Mononuclear cell (primary cell): ENCODE measurements around the gene QARS1. TPM values are rescaled to one million over a fixed set of nuclear protein-coding genes. Genes with fewer than 3 reads are reported as not detected.

Experiments
- H3K27me3 ChIP-seq: 2 replicates; pipeline ENCODE4 v1.6.0; 2011; ENCODE audit warnings: low read length, control low read depth; ENCODE audit not compliant: insufficient read depth
- H3K4me1 ChIP-seq: 2 replicates; pipeline ENCODE4 v1.5.1; 2011; ENCODE audit warnings: mild to moderate bottlenecking, low read length, control low read depth; ENCODE audit not compliant: insufficient read depth
- H3K4me3 ChIP-seq: 2 replicates; pipeline ENCODE4 v1.5.1; 2011; ENCODE audit warnings: mild to moderate bottlenecking, low read length, moderate library complexity
- H3K9me3 ChIP-seq: 2 replicates; pipeline ENCODE4 v1.5.1; 2011; ENCODE audit warnings: low read depth, mild to moderate bottlenecking, control low read depth, low read length
- total RNA-seq: library from RNA; depleted of rRNA; stranded (reverse); fragments of >200 nt; gene quantifications from one replicate; pipeline ENCODE4 v1.2.3, GENCODE V29; 2012

QARS1 gene
- total RNA-seq, 1 donor, result 262 TPM

DNA sequence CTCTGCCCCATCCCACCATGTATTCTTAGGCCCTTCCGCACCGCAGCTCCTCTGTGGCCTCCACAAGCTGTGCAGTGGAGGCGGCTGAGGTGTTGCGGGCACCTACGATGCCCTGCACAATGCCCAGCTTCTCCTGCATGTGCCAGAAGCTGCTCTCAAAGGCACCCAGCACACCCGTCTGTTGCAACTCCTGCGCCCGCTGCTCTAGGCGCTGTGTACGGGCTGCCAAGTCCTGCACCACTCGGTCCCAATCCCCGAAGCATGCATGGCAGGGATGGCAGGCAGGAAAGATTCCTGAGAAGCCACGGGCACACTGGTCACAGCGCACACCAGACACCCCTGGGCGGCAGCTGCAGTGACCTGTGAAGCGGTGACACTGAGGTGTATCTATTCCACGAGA lies 19.1 kb upstream of the QARS1 start:
- Histone ChIP-seq H3K4me3 (no peak overlapping the region), H3K4me1 (peaks cover 24% of the 10 kb centered on the region), H3K27me3 (no peaks in the 10 kb centered on the region), H3K9me3 (no peaks in the 10 kb centered on the region)

GRCh38 chr3:49122886-49123545 lies 18.5 kb upstream of the QARS1 start:
- H3K27me3 ChIP-seq, result no peaks in the 10 kb centered on the region
- no peak overlapping the region for H3K4me3 ChIP-seq
- no peaks in the 10 kb centered on the region for H3K9me3 ChIP-seq
- peaks cover 24% of the 10 kb centered on the region for H3K4me1 ChIP-seq

- Histone ChIP-seq H3K4me3 (no peak overlapping the region), H3K27me3 (no peaks in the 10 kb centered on the region), H3K9me3 (no peaks in the 10 kb centered on the region), H3K4me1 (peaks cover 24% of the 10 kb centered on the region)
Measured at GRCh38 chr3:49122451-49122850, 17.9 kb upstream of the QARS1 start.

- Histone ChIP-seq H3K4me3 (no peak overlapping the region), H3K4me1 (peaks cover 24% of the 10 kb centered on the region), H3K9me3 (no peaks in the 10 kb centered on the region), H3K27me3 (no peaks in the 10 kb centered on the region)
Measured at GRCh38 chr3:49122022-49122421, 17.5 kb upstream of the QARS1 start.

GRCh38 chr3:49121132-49121736 lies 16.7 kb upstream of the QARS1 start:
- H3K27me3 ChIP-seq, result no peaks in the 10 kb centered on the region
- no peaks in the 10 kb centered on the region for H3K9me3 ChIP-seq
- H3K4me3 ChIP-seq, result peak overlapping the region; percentile 95
- H3K4me1 ChIP-seq, result peaks cover 24% of the 10 kb centered on the region

DNA sequence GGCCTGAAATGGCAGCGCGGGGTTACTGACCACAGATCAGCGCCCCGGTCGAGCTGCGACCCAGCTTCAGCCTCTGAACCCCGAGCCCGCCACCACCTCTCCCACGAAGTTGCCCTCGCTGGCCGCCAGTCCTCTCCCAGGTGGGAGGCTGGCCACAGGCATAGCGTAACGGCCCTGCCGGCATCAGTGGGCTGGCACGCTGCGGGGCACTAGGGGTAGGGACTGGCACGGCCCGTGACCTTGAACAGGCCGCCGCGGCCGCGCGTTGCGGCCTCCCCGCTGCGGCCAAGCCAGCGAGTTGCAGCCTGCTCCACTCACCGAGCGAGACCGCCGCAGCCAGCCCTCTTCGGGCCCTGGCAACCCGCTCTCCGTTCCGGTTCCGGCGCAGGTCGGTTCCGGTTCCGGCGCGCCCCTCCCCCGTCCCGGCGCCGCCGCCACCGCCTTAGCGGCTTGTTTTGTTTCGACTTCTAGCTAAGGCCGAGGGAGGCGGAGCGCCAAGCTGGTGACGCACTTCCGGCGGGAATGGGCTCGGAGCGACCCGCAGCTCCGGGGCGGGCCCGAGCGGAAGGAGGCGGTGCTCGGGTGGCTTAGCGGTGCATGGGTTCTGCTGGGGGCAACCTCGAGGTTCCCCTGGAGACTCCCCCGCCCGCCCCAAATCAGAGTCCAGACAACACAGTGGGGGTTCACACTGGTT lies 16.0 kb upstream of the QARS1 start, which contains the start of gene USP19:
USP19 (minus strand) TSS at position 386 of the 694 bp plus-strand sequence. CDS start 1,678 bp downstream, outside the sequence.
- Histone ChIP-seq H3K4me3 (peak within 1 kb of the TSS; percentile 95), H3K4me1 (peaks cover 24% of the 10 kb centered on the region), H3K27me3 (no peaks in the 10 kb centered on the region), H3K9me3 (no peaks in the 10 kb centered on the region)

- H3K9me3 ChIP-seq, result no peaks in the 10 kb centered on the region
- no peaks in the 10 kb centered on the region for H3K27me3 ChIP-seq
- peaks cover 24% of the 10 kb centered on the region for H3K4me1 ChIP-seq
- peak overlapping the region; percentile 95 for H3K4me3 ChIP-seq
Measured at GRCh38 chr3:49120096-49120437, 15.5 kb upstream of the QARS1 start.

DNA sequence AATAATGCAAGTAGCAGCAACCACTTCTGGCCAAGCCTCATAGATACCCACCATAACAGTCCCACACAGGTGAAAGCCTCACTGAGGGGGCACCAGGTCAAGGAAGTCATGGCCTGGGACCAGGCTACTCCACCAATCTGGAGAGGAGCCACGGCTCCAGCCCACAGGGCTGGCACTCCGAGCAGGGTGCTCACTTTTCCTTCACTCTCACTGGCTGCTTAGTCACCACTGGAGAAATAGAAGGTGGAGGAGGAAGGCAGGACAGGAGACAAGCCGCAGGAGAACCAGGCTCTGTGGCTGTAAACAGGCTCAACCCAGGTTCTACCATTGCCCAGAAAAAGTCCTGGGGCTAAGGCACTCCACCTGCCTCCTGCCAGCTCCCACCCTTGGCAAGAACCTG lies 14.9 kb upstream of the QARS1 start:
- Histone ChIP-seq H3K9me3 (no peaks in the 10 kb centered on the region), H3K4me3 (no peak overlapping the region), H3K4me1 (peaks cover 24% of the 10 kb centered on the region), H3K27me3 (no peaks in the 10 kb centered on the region)

GRCh38 chr3:49119036-49119435 lies 14.5 kb upstream of the QARS1 start:
- Histone ChIP-seq H3K9me3 (no peaks in the 10 kb centered on the region), H3K4me3 (no peak overlapping the region), H3K27me3 (no peaks in the 10 kb centered on the region), H3K4me1 (peaks cover 24% of the 10 kb centered on the region)

- Histone ChIP-seq H3K4me1 (no peaks in the 10 kb centered on the region), H3K9me3 (no peaks in the 10 kb centered on the region), H3K4me3 (no peak overlapping the region), H3K27me3 (no peaks in the 10 kb centered on the region)
Measured at GRCh38 chr3:49112262-49112661, 7.7 kb upstream of the QARS1 start.

DNA sequence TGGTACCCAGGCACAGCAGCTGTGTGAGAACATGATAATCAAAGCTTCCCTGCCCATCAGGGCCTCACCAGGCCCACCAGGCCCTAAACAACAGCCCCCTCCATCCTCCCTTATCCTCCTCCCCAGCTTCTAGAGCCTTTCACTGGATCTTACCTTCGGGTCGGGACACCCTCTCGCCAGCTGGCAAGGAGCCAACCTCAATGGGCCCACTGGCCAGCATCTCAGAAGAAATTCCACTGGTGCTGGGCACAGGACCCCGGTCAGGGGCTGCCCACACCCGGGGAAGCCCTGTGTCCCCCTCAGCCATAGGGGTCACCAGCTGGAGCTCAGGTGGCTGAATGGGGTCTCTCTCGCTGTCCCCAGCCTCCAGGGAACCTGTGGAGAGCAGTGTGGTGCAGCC lies 6.8 kb upstream of the QARS1 start:
- H3K4me3 ChIP-seq, result no peak overlapping the region
- no peaks in the 10 kb centered on the region for H3K27me3 ChIP-seq
- H3K9me3 ChIP-seq, result no peaks in the 10 kb centered on the region
- no peaks in the 10 kb centered on the region for H3K4me1 ChIP-seq

- no peak overlapping the region for H3K4me3 ChIP-seq
- no peaks in the 10 kb centered on the region for H3K9me3 ChIP-seq
- H3K4me1 ChIP-seq, result no peaks in the 10 kb centered on the region
- H3K27me3 ChIP-seq, result no peaks in the 10 kb centered on the region
Measured at GRCh38 chr3:49110780-49111179, 6.2 kb upstream of the QARS1 start.

- Histone ChIP-seq H3K4me3 (no peak overlapping the region), H3K27me3 (no peaks in the 10 kb centered on the region), H3K4me1 (peaks cover 19% of the 10 kb centered on the region), H3K9me3 (no peaks in the 10 kb centered on the region)
Measured at GRCh38 chr3:49108346-49108745, 3.8 kb upstream of the QARS1 start.

GRCh38 chr3:49104052-49104426 lies 518 bp downstream of the QARS1 start:
- Histone ChIP-seq H3K4me3 (peak overlapping the region; percentile 65), H3K4me1 (peaks cover 24% of the 10 kb centered on the region), H3K27me3 (no peaks in the 10 kb centered on the region)

DNA sequence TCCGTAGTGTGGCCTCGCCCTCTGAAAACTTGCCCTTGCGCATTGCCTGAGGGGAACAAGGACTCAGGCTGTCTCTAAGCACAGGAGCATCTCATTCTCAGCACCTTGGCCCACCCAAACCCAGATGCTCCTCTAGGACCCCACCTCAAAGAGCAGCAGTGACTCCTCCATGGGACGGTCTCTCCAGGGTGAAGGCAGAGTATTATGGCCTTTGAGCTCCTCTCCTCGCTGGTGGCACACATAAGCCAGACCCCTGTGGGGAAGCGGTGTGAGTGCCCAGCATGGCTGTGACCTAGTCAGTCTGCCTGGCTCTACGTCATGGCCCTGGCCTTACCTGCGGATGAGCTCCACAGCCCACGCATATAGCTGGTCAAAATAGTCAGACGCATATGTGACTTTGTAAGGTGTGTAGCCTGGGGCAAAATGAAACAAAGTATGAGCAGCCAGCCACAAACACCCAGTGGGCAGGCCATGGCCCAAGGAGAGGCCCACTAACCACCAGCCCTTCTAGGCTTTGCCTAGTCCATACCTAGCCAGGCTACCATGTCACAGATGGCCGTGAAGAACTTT lies 4.4 kb downstream of the QARS1 start:
- peaks cover 21% of the 10 kb centered on the region for H3K4me1 ChIP-seq
- H3K9me3 ChIP-seq, result no peaks in the 10 kb centered on the region
- no peaks in the 10 kb centered on the region for H3K27me3 ChIP-seq
- H3K4me3 ChIP-seq, result no peak overlapping the region

More at GRCh38 chr3:49104052-49104426, 518 bp downstream of the QARS1 start:
- no peaks in the 10 kb centered on the region for H3K9me3 ChIP-seq
